ENCODE measurements around the gene OR10V1.

The OR10V1 gene

DNA sequence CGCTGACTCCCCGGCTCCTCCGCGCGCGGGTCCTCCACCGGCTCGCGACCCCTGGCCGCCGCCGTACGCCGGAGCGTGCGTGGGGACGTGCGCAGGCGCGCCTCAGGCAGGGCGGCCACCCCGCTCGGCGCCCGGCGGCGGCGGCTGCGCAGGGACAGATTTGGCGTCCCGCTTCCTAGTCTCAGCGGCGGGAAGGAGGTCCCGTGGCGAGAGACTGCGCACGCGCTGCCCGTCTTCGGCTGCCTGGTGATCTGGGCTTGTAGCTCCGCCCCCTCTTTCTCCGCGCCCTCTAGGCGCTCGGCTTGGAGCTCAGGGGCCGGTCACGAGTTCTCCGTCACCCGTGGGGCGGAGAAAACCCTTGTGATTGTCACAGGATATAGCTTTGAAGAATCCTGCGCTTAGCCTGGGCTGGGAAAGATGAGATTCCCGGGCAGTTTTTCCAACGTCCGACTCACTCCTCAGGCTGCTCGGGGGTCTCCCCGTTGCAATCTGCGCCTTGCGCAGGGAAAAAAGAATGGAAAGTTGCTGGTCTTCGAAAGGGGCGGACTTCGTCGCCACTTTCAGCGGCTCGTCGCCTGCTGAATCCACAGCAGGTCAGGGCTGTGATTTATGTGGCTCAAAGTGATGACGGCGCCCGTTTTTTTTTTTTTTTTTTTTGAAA is 44.6 kb downstream of the OR10V1 start, which contains the start of gene PATL1:
Gene PATL1, minus strand, starts transcription at position 88 of the 661 bp plus-strand sequence. CDS start 142 bp downstream, outside the sequence.
- FAIRE-seq (peak; percentile 94), DNase-seq (ENCODE audit: insufficient read length, low spot score) (peak; percentile 92)

DNA sequence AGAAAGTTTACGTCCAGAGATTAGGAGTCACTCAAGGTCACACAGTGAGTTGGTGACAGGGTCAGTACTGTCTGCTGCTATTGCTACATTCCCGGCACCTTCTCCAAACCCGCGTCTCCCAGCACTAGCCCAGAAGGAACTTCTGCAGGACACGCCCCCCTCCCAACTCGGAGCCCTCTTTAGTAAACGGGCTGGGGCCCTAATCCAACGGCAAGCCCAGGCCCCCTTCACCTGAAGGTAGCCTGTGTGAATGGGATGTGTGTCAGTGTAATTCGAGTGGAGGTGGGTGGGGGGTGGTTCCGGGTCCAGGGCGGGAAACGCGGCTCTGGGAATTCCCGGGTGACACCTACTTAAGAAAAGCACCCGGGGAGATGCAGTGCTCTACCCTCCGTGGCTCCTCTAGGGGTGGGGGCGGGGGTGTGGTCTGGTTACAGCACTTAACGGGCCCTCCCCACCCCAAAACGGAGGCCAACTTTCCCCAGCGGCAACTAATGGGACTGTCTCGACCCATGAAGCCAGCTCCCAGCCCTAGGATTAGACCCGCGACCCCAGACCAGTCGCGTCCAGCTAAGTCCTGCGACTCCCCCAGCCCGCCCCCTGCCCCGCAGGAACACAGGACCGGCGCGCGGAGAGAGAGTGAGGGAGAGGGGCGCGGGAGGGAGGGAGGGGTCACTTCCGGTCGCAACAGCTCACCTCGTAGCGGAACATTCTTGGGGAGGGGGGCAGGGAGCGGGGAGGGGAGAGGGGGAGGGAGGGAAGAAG is 45.3 kb downstream of the OR10V1 start:
- FAIRE-seq = no peak
- peak; percentile 19 for DNase-seq (ENCODE audit: insufficient read length, low spot score)

DNA sequence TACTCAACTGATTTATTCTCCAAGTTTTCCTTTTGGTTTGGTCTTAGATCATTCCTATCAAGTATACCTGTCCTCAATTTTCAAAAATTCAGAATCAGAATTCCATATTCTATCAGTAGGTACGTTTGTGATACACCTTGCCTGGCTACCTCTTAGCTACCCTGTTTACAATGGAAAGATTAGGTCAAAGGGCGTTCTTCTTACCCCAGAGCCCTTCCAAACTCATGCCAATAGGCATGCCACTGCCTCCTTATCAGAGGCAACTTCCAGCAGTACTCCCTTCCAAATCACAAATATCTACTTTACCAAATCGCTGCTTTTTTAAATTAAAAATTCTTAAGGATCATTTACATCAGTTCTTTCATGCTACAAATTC is 45.8 kb downstream of the OR10V1 start:
- DNase-seq (ENCODE audit: insufficient read length, low spot score) (no peak), FAIRE-seq (no peak)

DNA sequence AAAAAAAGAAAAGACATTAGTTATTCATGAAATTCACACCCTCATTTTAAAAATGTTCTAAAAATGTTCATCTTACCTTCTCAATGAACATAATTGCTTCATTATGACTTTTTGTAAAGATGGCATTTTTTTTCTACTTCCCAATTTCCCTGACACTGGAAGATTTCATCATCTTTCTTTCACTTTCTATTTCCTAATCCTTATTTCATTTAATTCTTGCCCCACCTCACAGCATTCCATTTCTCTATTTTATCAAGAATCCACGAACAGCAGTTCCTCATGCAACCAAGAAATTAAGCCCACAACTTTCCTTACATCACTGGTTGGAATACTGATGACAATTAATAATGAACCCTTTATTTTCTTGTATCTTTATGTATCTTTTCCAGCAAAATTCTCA is 46.7 kb downstream of the OR10V1 start:
- no peak for FAIRE-seq
- DNase-seq (ENCODE audit: insufficient read length, low spot score) = no peak

Measured in GM19239 (cell line).